Suprapubic skin (tissue), 4 donors: ENCODE measurements around the gene S100A9. TPM values are rescaled to one million over a fixed set of nuclear protein-coding genes. Genes with fewer than 3 reads are reported as not detected.

ENCODE experiments used
- DNase-seq, 2 donors: peaks; one replicate each; pipeline ENCODE4 v3.0.0-alpha.2; 2019; ENCODE audit warnings: low spot score in 2 of 2
- H3K27ac ChIP-seq: fragments of 200-600 bp; sonication (generic); one replicate; pipeline ENCODE4 v1.5.1; 2019
- H3K27me3 ChIP-seq: fragments of 200-600 bp; sonication (generic); one replicate; pipeline ENCODE4 v1.5.1; 2019
- H3K36me3 ChIP-seq: fragments of 200-600 bp; sonication (generic); one replicate; pipeline ENCODE4 v1.5.1; 2019
- H3K4me1 ChIP-seq: fragments of 200-600 bp; sonication (generic); one replicate; pipeline ENCODE4 v1.5.1; 2019
- H3K4me3 ChIP-seq: fragments of 200-600 bp; sonication (generic); one replicate; pipeline ENCODE4 v1.5.1; 2019; ENCODE audit warnings: mild to moderate bottlenecking
- H3K9me3 ChIP-seq: fragments of 200-600 bp; sonication (generic); one replicate; pipeline ENCODE4 v1.5.1; 2019
- EP300 ChIP-seq: sonication (generic); formaldehyde crosslinking; IDR thresholded peaks from one replicate; pipeline ENCODE4 v1.6.1; 2017; ENCODE audit warnings: antibody characterized with exemption
- POLR2A ChIP-seq, 2 donors: fragments of 450-650 bp; IDR thresholded peaks; one replicate each; pipeline ENCODE4 v1.6.1; 2017; ENCODE audit warnings: antibody characterized with exemption in 2 of 2, mild to moderate bottlenecking in 2 of 2, moderate library complexity in 2 of 2
- POLR2AphosphoS5 ChIP-seq, 3 donors: sonication (generic); formaldehyde crosslinking; IDR thresholded peaks; one replicate each; pipeline ENCODE4 v1.6.1; 2017; ENCODE audit warnings: antibody characterized with exemption in 3 of 3
- WGBS: methylation state at CpG from one replicate; pipeline ENCODE4 v1.1.5; 2018; 5-methylcytosine and 5-hydroxymethylcytosine counted together
- total RNA-seq, 4 donors: library from RNA; depleted of rRNA; stranded (reverse); fragments of >200 nt; gene quantifications; one replicate each; pipeline ENCODE4 v1.1.0, GENCODE V29; 2016
- TF ChIP-seq, protein P1 (sequence below), 2 donors: fragments of 200-600 bp in 1 of 2; fragments of 450-650 bp in 1 of 2; sonication (generic) in 1 of 2; IDR thresholded peaks; one replicate each; pipeline ENCODE4 v1.5.1; 2016 to 2019; ENCODE audit warnings: antibody characterized with exemption in 2 of 2, mild to moderate bottlenecking in 1 of 2, moderate library complexity in 1 of 2

Gene S100A9
- total RNA-seq, 4 donors from 2014 or later, result 11.0 to 95.4 (median 51.1) TPM

GRCh38 chr1:153333902-153334301 is 23.8 kb upstream of the S100A9 start:
- no peaks in the 10 kb centered on the region for H3K36me3 ChIP-seq
- TF ChIP-seq, protein P1, sequence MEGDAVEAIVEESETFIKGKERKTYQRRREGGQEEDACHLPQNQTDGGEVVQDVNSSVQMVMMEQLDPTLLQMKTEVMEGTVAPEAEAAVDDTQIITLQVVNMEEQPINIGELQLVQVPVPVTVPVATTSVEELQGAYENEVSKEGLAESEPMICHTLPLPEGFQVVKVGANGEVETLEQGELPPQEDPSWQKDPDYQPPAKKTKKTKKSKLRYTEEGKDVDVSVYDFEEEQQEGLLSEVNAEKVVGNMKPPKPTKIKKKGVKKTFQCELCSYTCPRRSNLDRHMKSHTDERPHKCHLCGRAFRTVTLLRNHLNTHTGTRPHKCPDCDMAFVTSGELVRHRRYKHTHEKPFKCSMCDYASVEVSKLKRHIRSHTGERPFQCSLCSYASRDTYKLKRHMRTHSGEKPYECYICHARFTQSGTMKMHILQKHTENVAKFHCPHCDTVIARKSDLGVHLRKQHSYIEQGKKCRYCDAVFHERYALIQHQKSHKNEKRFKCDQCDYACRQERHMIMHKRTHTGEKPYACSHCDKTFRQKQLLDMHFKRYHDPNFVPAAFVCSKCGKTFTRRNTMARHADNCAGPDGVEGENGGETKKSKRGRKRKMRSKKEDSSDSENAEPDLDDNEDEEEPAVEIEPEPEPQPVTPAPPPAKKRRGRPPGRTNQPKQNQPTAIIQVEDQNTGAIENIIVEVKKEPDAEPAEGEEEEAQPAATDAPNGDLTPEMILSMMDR (IDR thresholded peaks at IDR 0.05), result no peak
- TF ChIP-seq POLR2AphosphoS5 (IDR thresholded peaks at IDR 0.05) (no peak), POLR2A (IDR thresholded peaks at IDR 0.05) (no peak)
- peaks cover 3% of the 10 kb centered on the region for H3K27me3 ChIP-seq
- DNase-seq, result no peak
- no peak overlapping the region for H3K27ac ChIP-seq
- peaks cover 3% of the 10 kb centered on the region for H3K9me3 ChIP-seq
- 78% methylated on average over 1 of the region's 1 CpG for WGBS
- no peak overlapping the region for H3K4me3 ChIP-seq
- H3K4me1 ChIP-seq, result no peaks in the 10 kb centered on the region

- no peaks in the 10 kb centered on the region for H3K4me1 ChIP-seq
- TF ChIP-seq, protein P1 (IDR thresholded peaks at IDR 0.05), result no peak
- TF ChIP-seq POLR2A (IDR thresholded peaks at IDR 0.05) (no peak), POLR2AphosphoS5 (IDR thresholded peaks at IDR 0.05) (no peak), EP300 (no peak)
- no peak for DNase-seq
- H3K36me3 ChIP-seq, result no peaks in the 10 kb centered on the region
- H3K27ac ChIP-seq, result no peak overlapping the region
- H3K27me3 ChIP-seq, result no peaks in the 10 kb centered on the region
- H3K4me3 ChIP-seq, result no peak overlapping the region
- H3K9me3 ChIP-seq, result no peaks in the 10 kb centered on the region
Observed at GRCh38 chr1:153336650-153337049, 21.0 kb upstream of the S100A9 start.

- H3K4me3 ChIP-seq, result no peak overlapping the region
- DNase-seq, result peak in 1 of 2 donors; percentile 29
- TF ChIP-seq POLR2AphosphoS5 (IDR thresholded peaks at IDR 0.05) (no peak), EP300 (no peak), POLR2A (IDR thresholded peaks at IDR 0.05) (no peak)
- TF ChIP-seq, protein P1 (IDR thresholded peaks at IDR 0.05), result no peak
- H3K36me3 ChIP-seq, result no peaks in the 10 kb centered on the region
- peaks cover 11% of the 10 kb centered on the region for H3K4me1 ChIP-seq
- no peaks in the 10 kb centered on the region for H3K27me3 ChIP-seq
- H3K27ac ChIP-seq, result no peak overlapping the region
- 78% methylated on average over 8 of the region's 8 CpGs for WGBS
- no peaks in the 10 kb centered on the region for H3K9me3 ChIP-seq
Observed at GRCh38 chr1:153337980-153338853, 19.4 kb upstream of the S100A9 start.

DNA sequence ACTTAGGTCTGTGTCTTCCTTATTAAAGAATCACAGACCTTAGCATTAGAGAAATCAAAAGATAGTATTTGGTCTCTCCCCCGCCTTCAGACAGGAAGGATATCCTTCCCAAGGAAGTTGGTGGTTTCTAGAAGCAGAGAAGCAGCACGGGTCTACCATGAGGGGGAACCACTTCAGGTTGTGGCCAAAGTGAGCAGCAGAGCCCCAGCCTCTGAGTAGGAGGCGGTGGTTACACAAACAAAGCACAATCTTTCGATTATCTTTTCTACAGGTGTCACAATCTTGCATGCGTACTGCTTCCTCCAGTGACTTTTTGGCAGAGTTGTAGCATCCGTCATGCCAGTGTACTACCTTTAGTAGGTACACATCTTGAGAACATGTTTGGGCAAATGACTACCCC is 17.9 kb upstream of the S100A9 start:
- WGBS, result 69% methylated on average over 6 of the region's 6 CpGs
- H3K36me3 ChIP-seq, result no peaks in the 10 kb centered on the region
- TF ChIP-seq, protein P1 (IDR thresholded peaks at IDR 0.05), result no peak
- TF ChIP-seq POLR2A (IDR thresholded peaks at IDR 0.05) (no peak), EP300 (no peak), POLR2AphosphoS5 (IDR thresholded peaks at IDR 0.05) (no peak)
- DNase-seq, result peak in 1 of 2 donors; percentile 31
- no peak overlapping the region for H3K4me3 ChIP-seq
- no peaks in the 10 kb centered on the region for H3K27me3 ChIP-seq
- H3K4me1 ChIP-seq, result peaks cover 26% of the 10 kb centered on the region
- no peak overlapping the region for H3K27ac ChIP-seq
- H3K9me3 ChIP-seq, result no peaks in the 10 kb centered on the region

- no peaks in the 10 kb centered on the region for H3K36me3 ChIP-seq
- H3K27me3 ChIP-seq, result peaks cover 1% of the 10 kb centered on the region
- 87% methylated on average over 10 of the region's 10 CpGs for WGBS
- H3K4me3 ChIP-seq, result no peak overlapping the region
- no peak overlapping the region for H3K27ac ChIP-seq
- H3K4me1 ChIP-seq, result peaks cover 26% of the 10 kb centered on the region
- DNase-seq, result peak in 1 of 2 donors; percentile 45
- TF ChIP-seq POLR2AphosphoS5 (IDR thresholded peaks at IDR 0.05) (no peak), POLR2A (IDR thresholded peaks at IDR 0.05) (no peak), EP300 (no peak)
- TF ChIP-seq, protein P1 (IDR thresholded peaks at IDR 0.05), result no peak
- H3K9me3 ChIP-seq, result no peaks in the 10 kb centered on the region
Observed at GRCh38 chr1:153340356-153340755, 17.3 kb upstream of the S100A9 start.
